H9 (cell line): ENCODE measurements around the gene OST4. TPM values are rescaled to one million over a fixed set of nuclear protein-coding genes. Genes with fewer than 3 reads are reported as not detected.

Experiments used
- DNase-seq: peaks from one replicate; pipeline ENCODE4 v3.0.0-alpha.2; 2017
- H2AFZ ChIP-seq: one replicate; pipeline ENCODE4 v1.6.1; 2013; ENCODE audit warnings: mild to moderate bottlenecking, low read length, control low read depth, moderate library complexity
- H2AK5ac ChIP-seq: 2 replicates; pipeline ENCODE4 v1.6.1; 2013; ENCODE audit warnings: low read length, control low read depth, mixed read lengths; ENCODE audit not compliant: insufficient read length
- H2BK120ac ChIP-seq: one replicate; pipeline ENCODE4 v1.6.1; 2013; ENCODE audit warnings: low read depth, mild to moderate bottlenecking, low read length, control low read depth, inconsistent platforms; ENCODE audit not compliant: poor library complexity, severe bottlenecking
- H2BK12ac ChIP-seq: 2 replicates; pipeline ENCODE4 v1.6.1; 2013; ENCODE audit warnings: low read length, control low read depth, mixed read lengths, low read depth; ENCODE audit not compliant: insufficient read length
- H2BK15ac ChIP-seq: 2 replicates; pipeline ENCODE4 v1.6.1; 2013; ENCODE audit warnings: low read depth, low read length, control low read depth
- H2BK20ac ChIP-seq: one replicate; pipeline ENCODE4 v1.6.1; 2013; ENCODE audit warnings: low read depth, mild to moderate bottlenecking, low read length, control low read depth, inconsistent platforms; ENCODE audit not compliant: poor library complexity, severe bottlenecking
- H2BK5ac ChIP-seq: 2 replicates; pipeline ENCODE4 v1.6.1; 2013; ENCODE audit warnings: low read length, control low read depth, mixed read lengths; ENCODE audit not compliant: insufficient read length
- H3K14ac ChIP-seq: 2 replicates; pipeline ENCODE4 v1.6.1; 2013; ENCODE audit warnings: low read length, control low read depth; ENCODE audit not compliant: insufficient read depth
- H3K18ac ChIP-seq: 2 replicates; pipeline ENCODE4 v1.6.1; 2013; ENCODE audit warnings: low read depth, mild to moderate bottlenecking, mixed read lengths, low read length, control low read depth; ENCODE audit not compliant: insufficient read length
- H3K23ac ChIP-seq: 2 replicates; pipeline ENCODE4 v1.6.1; 2013; ENCODE audit warnings: low read length, control low read depth, mixed read lengths, low read depth; ENCODE audit not compliant: insufficient read length
- H3K23me2 ChIP-seq: 2 replicates; pipeline ENCODE4 v1.6.1; 2013; ENCODE audit warnings: low read depth, mild to moderate bottlenecking, mixed read lengths, low read length, control low read depth; ENCODE audit not compliant: insufficient read length, poor library complexity, severe bottlenecking
- H3K27ac ChIP-seq: 2 replicates; pipeline ENCODE4 v1.5.1; 2013; ENCODE audit warnings: low read length, control low read depth, mixed read lengths, low read depth; ENCODE audit not compliant: insufficient read length
- H3K27me3 ChIP-seq: 2 replicates; pipeline ENCODE4 v1.6.1; 2013; ENCODE audit warnings: low read length, control low read depth, inconsistent platforms; ENCODE audit not compliant: insufficient read depth
- H3K4ac ChIP-seq: 2 replicates; pipeline ENCODE4 v1.6.1; 2013; ENCODE audit warnings: low read depth, mild to moderate bottlenecking, control low read depth, inconsistent platforms, low read length, moderate library complexity
- H3K4me1 ChIP-seq: 2 replicates; pipeline ENCODE4 v1.6.1; 2013; ENCODE audit warnings: low read length, control low read depth, inconsistent platforms; ENCODE audit not compliant: insufficient read depth
- H3K4me2 ChIP-seq: 2 replicates; pipeline ENCODE4 v1.6.1; 2013; ENCODE audit warnings: low read length, control low read depth, mixed read lengths; ENCODE audit not compliant: insufficient read length, insufficient read depth
- H3K56ac ChIP-seq: 2 replicates; pipeline ENCODE4 v1.6.1; 2013; ENCODE audit warnings: low read depth, mild to moderate bottlenecking, mixed read lengths, low read length, control low read depth; ENCODE audit not compliant: insufficient read length
- H3K79me1 ChIP-seq: 2 replicates; pipeline ENCODE4 v1.6.1; 2013; ENCODE audit warnings: low read depth, mild to moderate bottlenecking, moderate library complexity, low read length, control low read depth, inconsistent platforms; ENCODE audit not compliant: insufficient read depth, poor library complexity, severe bottlenecking
- H3K79me2 ChIP-seq: 2 replicates; pipeline ENCODE4 v1.6.1; 2013; ENCODE audit warnings: low read length, control low read depth, inconsistent platforms; ENCODE audit not compliant: insufficient read depth
- H3K9ac ChIP-seq: 2 replicates; pipeline ENCODE4 v1.6.1; 2013; ENCODE audit warnings: low read length, control low read depth, mixed read lengths; ENCODE audit not compliant: insufficient read length; ENCODE audit errors: extremely low read depth
- H3K9me3 ChIP-seq: one replicate; pipeline ENCODE4 v1.6.1; 2013; ENCODE audit warnings: low read depth, low read length, inconsistent platforms; ENCODE audit not compliant: control insufficient read depth
- H3T11ph ChIP-seq: one replicate; pipeline ENCODE4 v1.6.1; 2013; ENCODE audit warnings: mild to moderate bottlenecking, low read length, control low read depth, inconsistent platforms
- H4K20me1 ChIP-seq: one replicate; pipeline ENCODE4 v1.6.1; 2013; ENCODE audit not compliant: control insufficient read depth, insufficient read length, insufficient read depth
- H4K5ac ChIP-seq: 2 replicates; pipeline ENCODE4 v1.6.1; 2013; ENCODE audit warnings: low read depth, mild to moderate bottlenecking, mixed read lengths, low read length, control low read depth; ENCODE audit not compliant: insufficient read length
- H4K8ac ChIP-seq: replicated peaks from 2 replicates; pipeline ENCODE4 v1.6.1; 2013; ENCODE audit warnings: low read length, control low read depth, mixed read lengths, low read depth; ENCODE audit not compliant: insufficient read length
- H4K91ac ChIP-seq: 2 replicates; pipeline ENCODE4 v1.6.1; 2013; ENCODE audit warnings: low read depth, mild to moderate bottlenecking, moderate library complexity, mixed read lengths, low read length, control low read depth; ENCODE audit not compliant: insufficient read length
- H3K27ac Mint-ChIP-seq, 3 experiments: 2 replicates in 2 of 3; 3 replicates in 1 of 3; pipeline ENCODE4 v1.8.0; 2020 to 2021; ENCODE audit warnings: mixed read lengths in 3 of 3, mild to moderate bottlenecking in 1 of 3, moderate library complexity in 1 of 3
- H3K27me3 Mint-ChIP-seq: 2 replicates; pipeline ENCODE4 v1.8.0; 2021; ENCODE audit warnings: low read depth, mild to moderate bottlenecking, moderate library complexity, mixed read lengths
- H3K36me3 Mint-ChIP-seq, 3 experiments: 2 replicates in 2 of 3; 3 replicates in 1 of 3; pipeline ENCODE4 v1.8.0; 2020 to 2021; ENCODE audit warnings: low read depth in 3 of 3, mixed read lengths in 3 of 3; ENCODE audit not compliant: insufficient read depth in 1 of 3
- H3K4me1 Mint-ChIP-seq, 2 experiments: 2 replicates each; pipeline ENCODE4 v1.8.0; 2020; ENCODE audit warnings: mixed read lengths in 2 of 2
- H3K4me3 Mint-ChIP-seq, 2 experiments: 2 replicates in 1 of 2; 3 replicates in 1 of 2; pipeline ENCODE4 v1.8.0; 2020 to 2021; ENCODE audit warnings: mild to moderate bottlenecking in 2 of 2, mixed read lengths in 2 of 2, moderate library complexity in 1 of 2
- H3K9me3 Mint-ChIP-seq, 2 experiments: 2 replicates in 1 of 2; 3 replicates in 1 of 2; pipeline ENCODE4 v1.8.0; 2020; ENCODE audit warnings: mild to moderate bottlenecking in 2 of 2, mixed read lengths in 2 of 2, moderate library complexity in 1 of 2
- CTCF ChIP-seq: fragments of 200-600 bp; sonication (generic); conservative IDR thresholded peaks from 3 replicates; pipeline ENCODE4 v1.8.0; 2021; ENCODE audit warnings: antibody characterized with exemption, mild to moderate bottlenecking
- WGBS: extraction: QIAGEN DNeasy Blood & Tissue Kit; methylation state at CpG from one replicate; pipeline ENCODE4 v1.1.7; 2013; ENCODE audit warnings: missing lambda C conversion rate, low lambda C conversion rate, mixed read lengths; ENCODE audit not compliant: insufficient read length; ENCODE audit errors: extremely low coverage; 5-methylcytosine and 5-hydroxymethylcytosine counted together
- total RNA-seq: library from RNA; stranded (reverse); gene quantifications from 2 replicates; pipeline ENCODE4 v1.2.1, GENCODE V29; 2021

Gene OST4
- total RNA-seq, 1 experiment from 2014 or later, result 215 TPM

GRCh38 chr2:27053776-27054175, 17.7 kb downstream of the OST4 start:
- H2BK120ac ChIP-seq, result no peak overlapping the region
- H3K23ac ChIP-seq, result no peak overlapping the region
- H2BK12ac ChIP-seq, result no peak overlapping the region
- no peak overlapping the region for H3T11ph ChIP-seq
- no peak overlapping the region for H2BK20ac ChIP-seq
- H2BK15ac ChIP-seq, result no peak overlapping the region
- no peak overlapping the region for H2AK5ac ChIP-seq
- H3K27me3 ChIP-seq, result no peaks in the 10 kb centered on the region
- H3K18ac ChIP-seq, result no peak overlapping the region
- no peaks in the 10 kb centered on the region for H3K79me2 ChIP-seq
- no peak overlapping the region for H3K56ac ChIP-seq
- peaks cover 23 to 50% (median 35%) of the 10 kb centered on the region in 3 experiments for H3K36me3 Mint-ChIP-seq
- H4K91ac ChIP-seq, result no peak overlapping the region
- peak overlapping the region; percentile 12 to 94; a peak in 2 of 5 replicates for H3K4me3 Mint-ChIP-seq
- H3K27ac ChIP-seq, result no peak overlapping the region
- peaks cover 4% of the 10 kb centered on the region; the same call in 1 of the 2 replicates for H3K4me1 ChIP-seq
- no peaks in the 10 kb centered on the region for H3K9me3 ChIP-seq
- no peak overlapping the region for H3K27ac Mint-ChIP-seq
- no peak for TF ChIP-seq CTCF
- DNase-seq, result no peak
- H4K20me1 ChIP-seq, result no peaks in the 10 kb centered on the region
- peaks cover 10% of the 10 kb centered on the region for H3K23me2 ChIP-seq
- no peak overlapping the region for H4K8ac ChIP-seq
- H3K9me3 Mint-ChIP-seq, result peaks cover 6 to 7% of the 10 kb centered on the region in 2 experiments; a peak in 4 of 5 replicates
- WGBS, result no CpG with 5 or more reads among the region's 8 CpGs
- H3K9ac ChIP-seq, result no peak overlapping the region
- no peak overlapping the region for H3K4me2 ChIP-seq
- no peaks in the 10 kb centered on the region for H3K79me1 ChIP-seq
- H3K4ac ChIP-seq, result no peak overlapping the region
- H3K27me3 Mint-ChIP-seq, result peaks cover 6% of the 10 kb centered on the region
- H3K4me1 Mint-ChIP-seq, result peaks cover 10 to 14% of the 10 kb centered on the region in 2 experiments
- H3K14ac ChIP-seq, result no peak overlapping the region
- H2BK5ac ChIP-seq, result no peak overlapping the region
- no peak overlapping the region for H4K5ac ChIP-seq
- no peak overlapping the region for H2AFZ ChIP-seq
